HTERT RPE-1 (cell line): ENCODE data around the gene DMWD.

Experiments
- in situ Hi-C: fragments of 300-500 bp; cut with MboI; formaldehyde crosslinking; loops from 4 replicates; pipeline ENCODE4 v1.14.3; 2020; ENCODE audit warnings: low sequenced_read_pairs

DMWD gene

GRCh38 chr19:45771311-45771933, 21.2 kb downstream of the DMWD start:
- in situ Hi-C loops, result no loop called here

- in situ Hi-C loops, result no loop called here
Measured at GRCh38 chr19:45770192-45771101, 22.2 kb downstream of the DMWD start.

- in situ Hi-C loops, result no loop called here
Measured at GRCh38 chr19:45769821-45770191, 22.8 kb downstream of the DMWD start.

GRCh38 chr19:45768984-45769782, 23.5 kb downstream of the DMWD start, which contains the start of gene SIX5:
TSS of gene SIX5 (minus strand) at chr19:45769252. CDS start at chr19:45768844, 408 bp downstream.
- in situ Hi-C loops, result no loop called here

GRCh38 chr19:45768655-45768983, 24.0 kb downstream of the DMWD start:
- in situ Hi-C loops, result no loop called here

- in situ Hi-C loops, result no loop called here
Measured at GRCh38 chr19:45767881-45768654, 24.6 kb downstream of the DMWD start.

GRCh38 chr19:45767410-45767880, 25.2 kb downstream of the DMWD start:
- in situ Hi-C loops, result no loop called here

- in situ Hi-C loops, result no loop called here
Measured at GRCh38 chr19:45766869-45767346, 25.7 kb downstream of the DMWD start.

GRCh38 chr19:45766296-45766868, 26.3 kb downstream of the DMWD start:
- in situ Hi-C loops, result no loop called here

- in situ Hi-C loops, result no loop called here
Measured at GRCh38 chr19:45765702-45766295, 26.8 kb downstream of the DMWD start.

GRCh38 chr19:45764945-45765701, 27.5 kb downstream of the DMWD start:
- in situ Hi-C loops, result no loop called here

- in situ Hi-C loops, result no loop called here
Measured at GRCh38 chr19:45764475-45764874, 28.2 kb downstream of the DMWD start.

- in situ Hi-C loops, result no loop called here
Measured at GRCh38 chr19:45763691-45764294, 28.9 kb downstream of the DMWD start.

- in situ Hi-C loops, result no loop called here
Measured at GRCh38 chr19:45762870-45763631, 29.6 kb downstream of the DMWD start.

- in situ Hi-C loops, result no loop called here
Measured at GRCh38 chr19:45761714-45762113, 30.9 kb downstream of the DMWD start.

- in situ Hi-C loops, result no loop called here
Measured at GRCh38 chr19:45758921-45759320, 33.7 kb downstream of the DMWD start.

GRCh38 chr19:45757695-45758094, 35.0 kb downstream of the DMWD start:
- in situ Hi-C loops, result no loop called here

- in situ Hi-C loops, result no loop called here
Measured at GRCh38 chr19:45754323-45754722, 38.3 kb downstream of the DMWD start.
